Thoracic aorta (tissue), 2 donors: ENCODE data around the gene FUZ. TPM values are rescaled to one million over a fixed set of nuclear protein-coding genes. Genes with fewer than 3 reads are reported as not detected.
A peak's percentile ranks its signal among the peaks of the same experiment; 100 is the strongest.

Experiments used
- ATAC-seq: fragments of 150-250 bp; one replicate; pipeline ENCODE4 v1.8.0; 2017; ENCODE audit warnings: low read depth; ENCODE audit not compliant: insufficient number of reproducible peaks, low FRiP score
- DNase-seq: peaks from one replicate; pipeline ENCODE4 v3.0.0-alpha.2; 2020; ENCODE audit warnings: low spot score
- H3K27ac ChIP-seq, 2 donors: fragments of 200-600 bp; sonication (generic); 1 replicate in 1 of 2; 2 replicates in 1 of 2; pipeline ENCODE4 v1.5.1; 2016; ENCODE audit warnings: mild to moderate bottlenecking in 2 of 2, moderate library complexity in 2 of 2
- H3K27me3 ChIP-seq: fragments of 200-600 bp; sonication (generic); replicated peaks from 2 replicates; pipeline ENCODE4 v1.6.0; 2016; ENCODE audit warnings: mild to moderate bottlenecking; ENCODE audit not compliant: insufficient read depth
- H3K36me3 ChIP-seq: fragments of 200-600 bp; sonication (generic); one replicate; pipeline ENCODE4 v1.5.1; 2016
- H3K4me1 ChIP-seq, 2 donors: fragments of 200-600 bp; sonication (generic); 1 replicate in 1 of 2; 2 replicates in 1 of 2; pipeline versions ENCODE4 v1.5.1 to v1.6.0; 2016; ENCODE audit warnings: low read depth in 2 of 2, mild to moderate bottlenecking in 1 of 2; ENCODE audit not compliant: control insufficient read depth in 1 of 2
- H3K4me3 ChIP-seq: fragments of 200-600 bp; sonication (generic); 2 replicates; pipeline ENCODE4 v1.5.1; 2016; ENCODE audit warnings: mild to moderate bottlenecking
- H3K9me3 ChIP-seq: fragments of 200-600 bp; sonication (generic); 2 replicates; pipeline ENCODE4 v1.5.1; 2016
- CTCF ChIP-seq: fragments of 200-600 bp; sonication (generic); IDR thresholded peaks from one replicate; pipeline ENCODE4 v1.5.1; 2019; ENCODE audit warnings: antibody characterized with exemption
- total RNA-seq, 2 donors: library from RNA; depleted of rRNA; stranded (reverse); fragments of >200 nt; gene quantifications; one replicate each; pipeline versions ENCODE4 v1.1.0 to v1.2.3, GENCODE V29; 2016

The FUZ gene
- total RNA-seq, 2 donors from 2014 or later, result 23.6 to 27.3 TPM

GRCh38 chr19:49763230-49763629 is 49.9 kb downstream of the FUZ start, which contains the start of gene TSKS:
TSKS (minus strand) TSS chr19:49763306; CDS start chr19:49763247, 59 bp downstream.
- Histone ChIP-seq H3K27me3 (no peaks in the 10 kb centered on the region), H3K9me3 (no peaks in the 10 kb centered on the region), H3K4me3 (no peak within 1 kb of the TSS), H3K4me1 (peaks cover 14% of the 10 kb centered on the region in 2 donors), H3K36me3 (no peaks in the 10 kb centered on the region), H3K27ac (no peak within 1 kb of the TSS)
- ATAC-seq (no peak), DNase-seq (no peak)
- no peak for TF ChIP-seq CTCF

GRCh38 chr19:49761625-49762311 is 51.3 kb downstream of the FUZ start:
- no peak for TF ChIP-seq CTCF
- Histone ChIP-seq H3K27me3 (no peaks in the 10 kb centered on the region), H3K4me3 (no peak overlapping the region), H3K36me3 (no peaks in the 10 kb centered on the region), H3K9me3 (no peaks in the 10 kb centered on the region), H3K4me1 (peaks cover 7% of the 10 kb centered on the region in 2 donors), H3K27ac (peak overlapping the region in 1 of 2 donors; percentile 15)
- ATAC-seq, result no peak
- no peak for DNase-seq

GRCh38 chr19:49761249-49761624 is 51.9 kb downstream of the FUZ start:
- Histone ChIP-seq H3K4me3 (no peak overlapping the region), H3K36me3 (no peaks in the 10 kb centered on the region), H3K9me3 (peaks cover under 1% of the 10 kb centered on the region), H3K27ac (peak overlapping the region in 1 of 2 donors; percentile 15), H3K4me1 (peaks cover 7% of the 10 kb centered on the region in 2 donors), H3K27me3 (no peaks in the 10 kb centered on the region)
- TF ChIP-seq CTCF, result no peak
- DNase-seq (no peak), ATAC-seq (no peak)

- no peaks in the 10 kb centered on the region for H3K36me3 ChIP-seq
- no peaks in the 10 kb centered on the region for H3K4me1 ChIP-seq
- H3K27ac ChIP-seq, result no peak overlapping the region
- ATAC-seq (no peak), DNase-seq (no peak)
- TF ChIP-seq CTCF, result no peak
- peaks cover 7% of the 10 kb centered on the region for H3K9me3 ChIP-seq
- no peak overlapping the region for H3K4me3 ChIP-seq
- H3K27me3 ChIP-seq, result no peaks in the 10 kb centered on the region
Observed at GRCh38 chr19:49758292-49758691, 54.8 kb downstream of the FUZ start.

Other genes starting within 250 kb of the FUZ start
- 10 to 100 TPM; 30.8 to 46.8 TPM for gene NOSIP, start 232.7 kb downstream of the FUZ start, total RNA-seq
- gene PRRG2, start 232.0 kb downstream of the FUZ start, total RNA-seq, result not detected
- gene PRR12, start 222.1 kb downstream of the FUZ start, total RNA-seq, result 10 to 100 TPM; 12.4 to 24.5 TPM
- 100 to 1,000 TPM in 1 of 2 donors, 10 to 100 TPM in 1; 82.2 to 188 TPM for gene RRAS, start 173.1 kb downstream of the FUZ start, total RNA-seq
- gene SCAF1, start 171.1 kb downstream of the FUZ start, total RNA-seq, result 10 to 100 TPM; 27.3 to 30.6 TPM
- gene IRF3, start 147.4 kb downstream of the FUZ start, total RNA-seq, result 10 to 100 TPM; 33.2 to 52.9 TPM
- gene BCL2L12, start 147.4 kb downstream of the FUZ start, total RNA-seq, result 1 to 10 TPM; 2.5 to 3.0 TPM
- 100 to 1,000 TPM; 116 to 118 TPM for gene PRMT1, start 136.0 kb downstream of the FUZ start, total RNA-seq
- 1 to 10 TPM; 2.8 to 6.4 TPM for gene ADM5, start 123.7 kb downstream of the FUZ start, total RNA-seq
- gene CPT1C, start 122.2 kb downstream of the FUZ start, total RNA-seq, result 1 to 10 TPM; 2.5 to 3.9 TPM
- not detected for gene TSKS, start 50.0 kb downstream of the FUZ start, total RNA-seq
- 10 to 100 TPM; 81.1 to 89.7 TPM for gene AP2A1, start 46.3 kb downstream of the FUZ start, total RNA-seq
- gene MED25, start 5.0 kb upstream of the FUZ start, total RNA-seq, result 10 to 100 TPM; 29.8 to 37.0 TPM
- gene PTOV1, start 37.9 kb upstream of the FUZ start, total RNA-seq, result 10 to 100 TPM; 62.9 to 72.2 TPM
- 10 to 100 TPM; 55.8 to 78.7 TPM for gene PNKP, start 54.3 kb upstream of the FUZ start, total RNA-seq
- 10 to 100 TPM; 15.2 to 20.7 TPM for gene AKT1S1, start 64.1 kb upstream of the FUZ start, total RNA-seq
- gene TBC1D17, start 64.4 kb upstream of the FUZ start, total RNA-seq, result 10 to 100 TPM; 27.9 to 31.7 TPM
- gene IL4I1, start 83.6 kb upstream of the FUZ start, total RNA-seq, result 1 to 10 TPM; 1.5 to 2.2 TPM
- gene ATF5, start 115.9 kb upstream of the FUZ start, total RNA-seq, result 1 to 10 TPM; 8.4 to 9.8 TPM
- gene NUP62, start 116.2 kb upstream of the FUZ start, total RNA-seq, result 10 to 100 TPM; 29.9 to 34.3 TPM
- 10 to 100 TPM in 1 of 2 donors, 1 to 10 TPM in 1; 2.8 to 10.0 TPM for gene SIGLEC11, start 147.9 kb upstream of the FUZ start, total RNA-seq
- 10 to 100 TPM; 27.5 to 33.4 TPM for gene VRK3, start 212.1 kb upstream of the FUZ start, total RNA-seq
- 1 to 10 TPM; 2.4 to 6.5 TPM for gene ZNF473, start 212.7 kb upstream of the FUZ start, total RNA-seq